ENCODE results near the gene SYVN1.

DNA sequence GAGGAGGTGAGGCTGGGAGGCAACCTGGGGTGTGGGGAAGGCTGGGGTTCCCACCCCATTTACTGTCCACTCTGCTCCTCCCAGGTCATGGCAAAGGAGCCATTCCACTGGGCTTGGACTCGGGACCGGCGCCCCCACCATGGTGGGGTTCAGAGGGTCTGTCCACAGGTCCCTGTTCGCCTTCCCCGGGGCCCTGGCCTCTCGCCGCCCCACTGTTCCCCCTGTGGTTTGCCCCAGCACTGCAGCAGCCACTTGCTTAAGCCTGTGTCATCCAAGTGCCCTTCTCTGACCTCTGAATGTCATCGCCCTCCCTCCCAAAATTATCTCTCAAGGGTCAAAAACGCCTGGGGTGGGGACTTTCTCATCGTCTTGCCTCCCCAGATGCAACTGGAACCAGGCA, 38.3 kb upstream of the SYVN1 start:
- TF ChIP-seq, protein P1, sequence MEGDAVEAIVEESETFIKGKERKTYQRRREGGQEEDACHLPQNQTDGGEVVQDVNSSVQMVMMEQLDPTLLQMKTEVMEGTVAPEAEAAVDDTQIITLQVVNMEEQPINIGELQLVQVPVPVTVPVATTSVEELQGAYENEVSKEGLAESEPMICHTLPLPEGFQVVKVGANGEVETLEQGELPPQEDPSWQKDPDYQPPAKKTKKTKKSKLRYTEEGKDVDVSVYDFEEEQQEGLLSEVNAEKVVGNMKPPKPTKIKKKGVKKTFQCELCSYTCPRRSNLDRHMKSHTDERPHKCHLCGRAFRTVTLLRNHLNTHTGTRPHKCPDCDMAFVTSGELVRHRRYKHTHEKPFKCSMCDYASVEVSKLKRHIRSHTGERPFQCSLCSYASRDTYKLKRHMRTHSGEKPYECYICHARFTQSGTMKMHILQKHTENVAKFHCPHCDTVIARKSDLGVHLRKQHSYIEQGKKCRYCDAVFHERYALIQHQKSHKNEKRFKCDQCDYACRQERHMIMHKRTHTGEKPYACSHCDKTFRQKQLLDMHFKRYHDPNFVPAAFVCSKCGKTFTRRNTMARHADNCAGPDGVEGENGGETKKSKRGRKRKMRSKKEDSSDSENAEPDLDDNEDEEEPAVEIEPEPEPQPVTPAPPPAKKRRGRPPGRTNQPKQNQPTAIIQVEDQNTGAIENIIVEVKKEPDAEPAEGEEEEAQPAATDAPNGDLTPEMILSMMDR (IDR thresholded peaks at IDR 0.05; ENCODE audit: low read depth, low read length) = no peak
- TF ChIP-seq EZH2phosphoT487 (IDR thresholded peaks at IDR 0.05; ENCODE audit: low read depth) = no peak

All from OCI-LY3 (cell line).